Fibroblast of peridontal ligament (primary cell): ENCODE results near the gene C10orf67.
"Not testable (repeated sequence)": the region's sequence is repeated elsewhere in the genome, so short reads cannot be mapped to it uniquely, and the experiment has no call there.

ENCODE experiments used
- DNase-seq: peaks from one replicate; pipeline ENCODE4 v3.0.0-alpha.2; 2010; ENCODE audit errors: extremely low read depth

C10orf67 gene

DNA sequence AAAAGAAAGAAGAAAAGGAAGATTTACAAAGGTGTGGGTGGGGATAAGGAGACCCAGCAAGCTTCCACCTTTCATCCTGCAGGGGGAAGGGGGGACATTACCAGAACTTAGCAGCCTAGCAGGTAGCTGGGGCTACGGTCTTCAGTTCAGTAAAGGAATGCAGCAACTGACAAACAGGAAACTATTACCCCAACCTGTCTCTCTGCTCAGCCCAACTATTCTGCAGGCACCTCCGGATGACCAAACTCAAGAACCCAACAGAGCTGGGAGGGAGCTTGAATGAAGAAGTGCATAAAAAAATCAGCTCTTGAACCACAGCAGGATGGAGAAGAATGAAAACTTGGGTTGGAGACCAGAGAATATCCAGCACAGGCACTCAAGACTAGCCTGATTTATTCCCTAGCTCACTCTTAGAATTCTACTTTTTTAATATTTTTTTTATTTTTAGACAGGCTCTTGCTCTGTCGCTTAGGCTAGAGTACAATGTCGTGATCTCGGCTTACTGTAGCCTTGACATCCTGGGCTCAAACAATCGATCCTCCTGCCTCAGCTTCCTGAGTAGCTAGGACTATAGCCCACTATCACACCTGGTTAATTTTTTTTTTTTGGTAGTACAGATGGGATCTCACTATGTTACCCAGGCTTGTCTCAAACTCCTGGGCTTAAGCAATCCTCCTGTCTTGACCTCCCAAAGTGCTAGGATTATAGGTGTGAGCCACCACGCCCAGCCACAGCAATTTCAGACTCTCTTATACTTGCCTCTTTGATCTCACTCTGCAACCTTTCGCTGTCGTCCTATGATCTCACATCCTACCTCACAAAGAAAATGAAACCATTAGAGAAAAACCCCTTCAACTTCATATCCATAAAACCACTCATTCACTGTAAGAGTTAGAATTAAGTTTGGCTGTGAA lies 18.5 kb upstream of the C10orf67 start:
- no peak for DNase-seq

GRCh38 chr10:23362069-23362830 lies 17.7 kb upstream of the C10orf67 start:
- no peak for DNase-seq

DNA sequence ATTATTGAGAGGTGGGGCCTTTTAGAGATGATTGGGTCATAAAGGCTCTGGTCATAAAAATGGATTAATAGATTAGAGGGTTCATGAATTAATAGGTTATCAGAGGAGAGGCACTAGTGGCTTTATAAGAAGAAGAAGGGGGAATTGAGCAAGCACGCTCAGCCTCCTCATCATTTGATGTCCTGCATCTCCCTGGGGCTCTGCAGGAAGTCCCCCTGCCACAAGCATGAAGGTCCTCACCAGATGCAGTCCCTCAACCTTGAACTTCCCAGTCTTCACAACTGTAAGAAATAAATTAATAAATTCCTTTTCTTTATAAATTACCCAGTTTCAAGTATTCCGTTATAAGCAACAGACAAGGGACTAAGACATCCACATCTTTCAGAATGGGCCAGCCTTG lies 17.1 kb upstream of the C10orf67 start:
- no peak for DNase-seq

DNA sequence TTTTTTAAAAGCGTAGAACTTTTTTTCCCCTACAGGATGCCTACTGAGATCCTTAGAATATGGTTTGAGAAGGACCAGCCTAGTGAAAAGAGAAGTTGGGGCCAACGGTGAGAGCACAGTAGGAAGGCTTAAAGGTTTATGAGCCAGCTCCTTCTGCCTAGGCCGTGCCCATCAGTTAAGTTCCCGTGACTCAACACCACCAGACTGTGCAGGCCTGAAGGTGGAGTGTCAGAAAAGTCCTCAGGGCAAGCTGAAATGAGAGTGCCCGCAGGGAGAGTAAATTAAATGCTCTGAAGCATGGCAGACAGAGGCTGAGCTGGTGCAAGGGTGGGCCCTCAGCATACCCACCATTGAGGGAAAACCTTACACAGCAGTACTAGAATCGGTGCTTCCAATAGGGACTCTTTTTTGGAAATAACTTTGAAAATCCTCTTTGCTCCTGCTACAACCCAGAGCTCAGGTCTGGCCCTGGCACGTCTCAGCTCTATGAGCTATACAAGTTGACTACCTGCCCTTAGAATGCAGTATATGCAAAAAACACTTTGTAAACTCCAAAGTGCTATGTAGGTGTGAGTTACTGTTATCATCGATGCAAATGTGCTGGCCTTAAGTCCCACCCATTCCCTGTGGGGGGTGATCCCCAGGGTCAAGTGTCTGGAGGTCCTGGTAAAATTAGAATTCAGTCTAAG lies 15.2 kb upstream of the C10orf67 start:
- DNase-seq = no peak

DNA sequence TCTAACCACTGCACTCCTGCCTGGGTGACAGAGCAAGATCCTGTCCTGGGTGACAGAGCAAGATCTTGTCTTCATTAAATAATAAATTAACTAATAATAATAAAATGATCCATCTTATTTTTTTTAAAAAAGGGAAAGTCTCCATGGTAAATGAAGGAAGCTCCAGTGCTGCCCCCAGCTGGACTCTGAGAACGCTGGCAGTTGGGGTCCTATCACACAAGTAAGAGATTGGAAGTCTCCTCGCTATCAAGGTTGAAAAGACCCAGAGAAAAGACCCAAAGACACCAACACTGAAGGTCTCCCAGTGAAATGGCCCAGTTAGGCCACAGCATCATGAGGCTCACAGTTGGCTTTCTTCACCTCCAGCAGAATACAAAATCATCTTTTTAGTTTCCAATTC lies 13.8 kb upstream of the C10orf67 start:
- no peak for DNase-seq

- DNase-seq = no peak
These were observed 10.2 kb upstream of the C10orf67 start for GRCh38 chr10:23354630-23355279.

DNA sequence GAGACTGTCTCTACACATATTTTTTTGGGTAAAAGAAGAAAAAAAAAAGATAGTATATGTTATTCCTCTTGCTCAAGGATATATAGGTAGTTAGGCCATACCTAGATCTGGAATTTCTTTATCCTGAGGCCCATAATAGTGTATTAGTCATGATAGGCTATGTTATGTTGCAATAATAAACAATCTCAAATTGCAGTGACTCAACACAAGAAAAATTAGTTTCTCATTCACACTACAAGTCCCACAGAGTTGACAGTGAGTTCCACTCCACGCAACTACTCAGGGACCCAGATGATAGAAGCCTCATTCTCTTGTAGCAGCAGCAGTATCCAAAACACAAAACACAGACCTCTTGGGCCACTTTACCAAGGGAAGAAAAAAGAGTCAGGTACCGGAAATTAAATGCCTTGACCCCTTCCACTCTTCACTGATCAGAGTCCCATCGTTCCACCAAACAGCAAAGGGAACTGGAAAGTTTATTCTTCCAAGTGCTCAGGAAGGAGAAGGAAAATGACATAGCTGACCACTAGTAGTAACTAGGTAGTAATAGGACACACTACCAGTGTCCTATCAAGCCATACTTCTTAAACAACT lies 7.4 kb upstream of the C10orf67 start:
- DNase-seq = peak; percentile 35

DNA sequence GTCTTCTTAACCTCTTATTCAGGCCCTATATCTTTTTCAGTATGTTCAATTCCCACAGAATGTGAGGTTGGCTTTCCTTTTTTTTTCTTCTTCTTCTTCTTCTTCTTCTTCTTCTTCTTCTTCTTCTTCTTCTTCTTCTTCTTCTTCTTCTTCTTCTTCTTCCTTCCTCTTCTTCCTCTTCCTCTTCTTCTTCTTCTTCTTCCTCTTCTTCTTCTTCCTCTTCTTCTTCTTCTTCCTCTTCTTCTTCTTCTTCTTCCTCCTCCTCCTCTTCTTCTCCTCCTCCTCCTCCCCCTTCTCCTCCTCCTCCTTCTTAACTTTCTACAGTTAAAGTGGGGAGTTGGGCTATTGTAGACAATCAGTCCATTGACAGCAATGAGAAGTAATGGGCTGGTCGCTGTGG lies 6.1 kb upstream of the C10orf67 start:
- not testable (repeated sequence) for DNase-seq

DNA sequence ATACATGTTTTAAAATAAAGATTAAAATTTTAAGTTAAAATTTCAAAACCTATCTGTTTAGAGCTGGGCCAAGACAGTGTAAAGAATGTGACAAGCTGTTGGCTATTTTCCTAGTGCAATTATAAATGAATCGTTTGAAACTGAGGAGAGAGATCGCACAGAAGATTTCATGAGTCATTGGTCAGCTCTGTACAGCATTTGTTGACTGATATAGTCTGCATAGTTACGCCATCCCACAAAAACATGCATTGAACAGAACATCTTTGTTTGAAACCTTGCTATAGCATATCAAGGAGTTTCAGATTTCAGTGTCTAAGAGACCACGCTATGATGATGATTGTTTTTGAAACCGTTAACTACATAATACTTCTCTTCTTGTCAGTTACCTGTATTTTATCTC lies 1.3 kb upstream of the C10orf67 start:
- DNase-seq = peak; percentile 51

DNA sequence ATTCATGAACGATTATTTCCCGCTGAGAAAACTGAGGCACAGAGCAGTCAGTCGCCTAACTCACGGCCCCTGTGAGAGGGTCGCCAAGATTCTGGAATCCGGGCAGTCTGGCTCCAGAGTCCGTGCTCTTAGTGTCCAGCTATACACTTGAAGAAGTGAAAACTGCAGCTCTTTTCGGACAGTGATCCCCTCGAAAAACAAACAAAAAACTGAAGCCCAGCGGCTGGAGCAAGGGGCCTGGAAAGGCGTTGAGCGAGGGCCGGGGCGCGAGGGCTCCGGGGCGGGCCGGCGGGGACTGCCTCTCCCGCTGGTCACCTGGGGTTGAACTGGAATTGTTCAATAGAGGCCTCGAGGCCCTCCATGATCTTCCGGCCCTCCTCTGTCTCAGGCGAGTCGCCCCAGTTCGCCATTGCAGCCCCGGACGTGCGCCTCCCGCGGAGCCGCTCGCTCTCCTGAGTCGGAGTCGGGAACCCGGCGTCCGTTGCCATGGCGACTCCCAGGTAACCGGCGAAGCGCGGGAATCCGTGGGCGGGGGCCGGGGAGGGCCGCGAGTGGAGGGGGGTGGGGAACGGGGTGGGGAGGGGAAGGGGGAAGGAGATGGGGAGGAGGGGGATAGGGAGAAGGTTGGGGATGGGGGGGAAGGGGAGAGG lies 881 bp downstream of the C10orf67 start:
- peak; percentile 11 for DNase-seq

DNA sequence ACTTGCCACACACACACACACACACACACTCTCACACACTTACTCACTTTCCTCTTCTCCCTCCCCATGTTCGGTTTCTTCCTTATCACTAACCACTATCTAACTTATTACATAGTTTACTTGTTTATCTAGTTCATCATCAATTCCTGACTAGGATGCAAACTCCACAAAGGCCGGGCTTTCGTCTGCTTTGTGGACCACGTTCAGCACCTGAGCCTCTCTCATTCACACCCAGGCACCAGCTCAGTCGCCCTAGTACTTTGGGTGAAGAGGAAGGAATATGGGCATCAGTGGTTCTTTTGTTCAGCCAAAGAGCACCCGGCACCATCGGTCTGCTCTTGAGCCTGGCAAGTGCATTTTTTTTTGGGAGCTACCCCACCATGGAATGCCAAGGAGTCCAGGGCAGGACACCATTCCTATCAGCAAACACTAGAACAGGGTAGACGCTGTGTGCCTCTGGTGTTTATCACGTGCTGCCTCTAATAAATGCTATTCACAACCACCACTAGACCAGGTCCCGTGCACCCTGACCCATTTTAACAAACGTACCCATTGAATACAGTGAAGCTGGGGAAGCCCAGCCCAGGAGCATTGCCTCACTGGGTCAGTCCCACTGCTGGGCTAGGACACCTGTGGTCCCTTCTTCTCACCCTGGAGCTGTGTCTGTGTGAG lies 2.2 kb downstream of the C10orf67 start:
- DNase-seq = no peak

DNA sequence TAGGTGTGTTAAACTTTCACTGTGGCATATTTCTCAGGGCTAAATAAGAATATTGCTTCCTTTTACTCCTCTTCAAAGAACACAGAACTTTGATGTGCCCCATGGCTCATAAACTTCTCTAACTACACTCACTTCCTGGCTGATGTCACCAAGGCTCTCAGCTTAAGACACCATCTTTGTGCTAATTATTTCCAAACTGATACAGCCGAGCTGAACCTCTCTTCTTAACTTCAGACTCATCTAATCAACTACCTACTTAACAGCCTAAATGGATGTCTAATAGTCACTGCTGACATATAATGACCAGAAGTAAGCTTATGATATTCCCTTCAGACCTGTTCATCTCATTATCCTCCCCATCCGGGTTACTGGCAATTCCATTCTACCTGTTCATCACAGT lies 3.6 kb downstream of the C10orf67 start:
- DNase-seq = no peak

DNA sequence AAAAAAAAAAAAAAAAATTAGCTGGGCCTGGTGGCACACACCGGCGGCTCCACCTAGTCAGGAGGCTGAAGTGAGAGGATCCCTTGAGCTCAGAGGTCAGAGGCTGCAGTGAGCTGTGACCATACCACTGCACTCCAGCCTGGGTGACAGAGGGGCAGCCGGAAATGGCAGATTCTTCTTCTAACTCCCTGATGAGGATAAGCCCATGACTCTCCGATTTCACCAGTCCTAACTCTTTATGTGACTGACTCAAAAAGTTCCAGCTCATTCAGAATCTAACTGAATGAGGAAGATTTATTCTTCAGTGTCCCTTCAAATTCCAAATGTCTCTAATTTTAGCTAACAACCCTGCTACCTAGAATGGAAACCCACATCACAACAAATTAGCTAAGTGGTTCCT lies 4.2 kb downstream of the C10orf67 start:
- no peak for DNase-seq

- no peak for DNase-seq
These were observed 5.7 kb downstream of the C10orf67 start for GRCh38 chr10:23338886-23339285.

- no peak for DNase-seq
These were observed 6.3 kb downstream of the C10orf67 start for GRCh38 chr10:23338155-23338828.

- no peak for DNase-seq
These were observed 7.0 kb downstream of the C10orf67 start for GRCh38 chr10:23337616-23338015.

DNA sequence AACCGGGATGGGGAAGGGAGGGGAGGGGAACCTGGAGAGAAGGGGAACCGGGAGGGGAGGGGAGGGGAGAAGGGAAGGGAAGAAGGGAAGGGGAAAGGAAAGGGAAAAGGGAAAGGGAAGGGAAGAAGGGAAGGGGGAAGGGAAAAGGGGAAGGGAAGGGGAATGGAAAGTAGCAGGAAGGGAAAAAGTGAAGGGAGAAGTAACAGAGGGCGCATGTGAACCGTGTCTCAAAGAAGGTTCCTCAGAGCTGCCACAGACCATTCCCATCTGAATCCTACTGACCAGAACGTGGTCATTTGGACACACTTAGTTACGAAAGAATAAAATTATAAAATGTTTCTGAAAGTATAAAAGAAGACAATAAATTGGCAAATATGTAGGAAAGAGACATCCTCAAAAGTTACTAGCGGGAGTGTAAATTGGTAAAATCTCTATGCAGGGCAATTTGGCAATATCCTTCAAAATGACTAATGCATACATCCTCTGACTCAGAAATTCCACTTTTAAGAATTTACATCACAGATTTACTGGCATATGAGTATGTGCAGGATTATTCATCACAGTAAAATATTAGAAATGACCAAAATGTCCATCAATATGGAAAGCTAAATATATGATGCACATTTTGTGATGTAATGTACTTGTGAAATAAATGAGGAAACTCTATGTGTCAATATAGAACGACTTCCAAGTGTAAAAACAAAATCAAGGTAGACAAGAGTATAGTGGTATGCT lies 12.9 kb downstream of the C10orf67 start:
- peak; percentile 70 for DNase-seq

- DNase-seq = no peak
These were observed 13.6 kb downstream of the C10orf67 start for GRCh38 chr10:23330948-23331347.
